Kidney epithelial cell (primary cell): ENCODE measurements around the gene HABP4. TPM values are rescaled to one million over a fixed set of nuclear protein-coding genes. Genes with fewer than 3 reads are reported as not detected.

Experiments used
- DNase-seq: peaks from one replicate; pipeline ENCODE4 v3.0.0-alpha.2; 2010; ENCODE audit warnings: low read depth
- H3K27me3 ChIP-seq: 2 replicates; pipeline ENCODE4 v1.6.0; 2011; ENCODE audit warnings: low read length; ENCODE audit not compliant: control insufficient read depth, insufficient read depth
- H3K36me3 ChIP-seq: 2 replicates; pipeline ENCODE4 v1.5.1; 2011; ENCODE audit warnings: low read length; ENCODE audit not compliant: control insufficient read depth, insufficient read depth
- H3K4me3 ChIP-seq: 2 replicates; pipeline ENCODE4 v1.5.1; 2011; ENCODE audit warnings: low read depth, mild to moderate bottlenecking, control low read depth, low read length
- CTCF ChIP-seq: IDR thresholded peaks from 2 replicates; pipeline ENCODE4 v1.5.1; 2011; ENCODE audit warnings: mild to moderate bottlenecking, moderate library complexity, low read length, control low read depth, inconsistent platforms; ENCODE audit not compliant: insufficient read depth, poor library complexity, severe bottlenecking
- total RNA-seq: library from RNA; depleted of rRNA; stranded (reverse); fragments of >200 nt; gene quantifications from 2 replicates; pipeline ENCODE4 v1.2.3, GENCODE V29; 2015

The HABP4 gene
- total RNA-seq, 1 donor from 2014 or later: 26.7 TPM

- H3K27me3 ChIP-seq: no peaks in the 10 kb centered on the region
- no peaks in the 10 kb centered on the region for H3K36me3 ChIP-seq
- DNase-seq: no peak
- no peak for TF ChIP-seq CTCF
- no peak overlapping the region for H3K4me3 ChIP-seq
These were observed 63.7 kb downstream of the HABP4 start for GRCh38 chr9:96513622-96514021.

- Histone ChIP-seq H3K36me3 (no peaks in the 10 kb centered on the region), H3K27me3 (no peaks in the 10 kb centered on the region), H3K4me3 (no peak overlapping the region)
- no peak for TF ChIP-seq CTCF
- no peak for DNase-seq
These were observed 64.3 kb downstream of the HABP4 start for GRCh38 chr9:96514108-96514799.

- no peaks in the 10 kb centered on the region for H3K27me3 ChIP-seq
- DNase-seq: no peak
- H3K4me3 ChIP-seq: no peak overlapping the region
- no peaks in the 10 kb centered on the region for H3K36me3 ChIP-seq
- no peak for TF ChIP-seq CTCF
These were observed 64.8 kb downstream of the HABP4 start for GRCh38 chr9:96514800-96515158.

GRCh38 chr9:96515621-96516470 lies 65.9 kb downstream of the HABP4 start:
- no peaks in the 10 kb centered on the region for H3K27me3 ChIP-seq
- no peak for DNase-seq
- no peaks in the 10 kb centered on the region for H3K36me3 ChIP-seq
- no peak overlapping the region for H3K4me3 ChIP-seq
- no peak for TF ChIP-seq CTCF

GRCh38 chr9:96519095-96519494 lies 69.1 kb downstream of the HABP4 start:
- H3K27me3 ChIP-seq: no peaks in the 10 kb centered on the region
- TF ChIP-seq CTCF: no peak
- H3K36me3 ChIP-seq: no peaks in the 10 kb centered on the region
- no peak for DNase-seq
- H3K4me3 ChIP-seq: no peak overlapping the region
